Kidney glomerular epithelial cell (primary cell): ENCODE measurements around the gene TSHR.
"Not testable (repeated sequence)": the region's sequence is repeated elsewhere in the genome, so short reads cannot be mapped to it uniquely, and the experiment has no call there.

Experiments
- DNase-seq: peaks from one replicate; lab custom pipeline; 2025; lab: John Stamatoyannopoulos, UW

The TSHR gene

DNA sequence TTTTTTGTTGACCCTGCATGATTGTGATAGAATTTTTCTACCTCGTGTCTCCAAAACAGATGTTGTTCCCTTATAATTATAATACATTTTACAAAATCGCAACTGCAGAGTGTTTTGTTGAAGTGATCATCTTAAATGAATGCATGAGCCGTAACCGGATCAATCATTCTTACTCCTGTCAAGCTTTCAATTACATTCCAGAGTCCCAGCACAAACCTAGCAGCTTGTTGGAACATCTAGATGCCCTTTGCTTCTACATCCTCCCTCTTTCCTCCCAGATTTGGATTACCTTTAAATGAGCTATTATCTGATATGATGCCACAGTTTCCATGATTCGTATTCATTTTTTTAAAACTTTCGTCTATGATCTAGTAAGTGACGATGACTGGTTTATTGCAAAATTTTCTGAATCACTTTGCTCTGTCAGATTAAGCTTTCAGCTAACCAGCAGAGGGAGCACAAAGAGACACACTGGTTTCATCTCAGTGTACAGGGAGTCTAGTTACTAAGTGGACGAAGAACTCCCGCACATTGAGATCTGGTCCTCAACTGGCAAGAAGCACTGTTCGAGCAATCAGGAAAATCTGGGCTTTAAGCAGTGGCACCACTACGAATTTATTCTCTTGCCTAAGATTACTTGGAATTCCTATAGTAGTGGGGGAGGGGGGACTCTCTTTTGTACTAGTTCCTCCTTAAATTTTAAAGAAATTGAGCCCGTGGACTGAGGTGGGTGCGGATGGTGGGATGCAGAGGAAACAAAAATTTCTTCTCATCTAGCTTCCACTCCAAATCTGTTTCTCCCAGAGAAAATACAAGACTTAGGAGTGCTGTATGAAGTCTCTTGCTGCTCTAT lies 40.9 kb downstream of the TSHR start:
- peak; percentile 62 for DNase-seq

GRCh38 chr14:81001447-81001846 lies 46.0 kb downstream of the TSHR start:
- DNase-seq = no peak

- no peak for DNase-seq
Measured at GRCh38 chr14:81004575-81004974, 49.2 kb downstream of the TSHR start.

DNA sequence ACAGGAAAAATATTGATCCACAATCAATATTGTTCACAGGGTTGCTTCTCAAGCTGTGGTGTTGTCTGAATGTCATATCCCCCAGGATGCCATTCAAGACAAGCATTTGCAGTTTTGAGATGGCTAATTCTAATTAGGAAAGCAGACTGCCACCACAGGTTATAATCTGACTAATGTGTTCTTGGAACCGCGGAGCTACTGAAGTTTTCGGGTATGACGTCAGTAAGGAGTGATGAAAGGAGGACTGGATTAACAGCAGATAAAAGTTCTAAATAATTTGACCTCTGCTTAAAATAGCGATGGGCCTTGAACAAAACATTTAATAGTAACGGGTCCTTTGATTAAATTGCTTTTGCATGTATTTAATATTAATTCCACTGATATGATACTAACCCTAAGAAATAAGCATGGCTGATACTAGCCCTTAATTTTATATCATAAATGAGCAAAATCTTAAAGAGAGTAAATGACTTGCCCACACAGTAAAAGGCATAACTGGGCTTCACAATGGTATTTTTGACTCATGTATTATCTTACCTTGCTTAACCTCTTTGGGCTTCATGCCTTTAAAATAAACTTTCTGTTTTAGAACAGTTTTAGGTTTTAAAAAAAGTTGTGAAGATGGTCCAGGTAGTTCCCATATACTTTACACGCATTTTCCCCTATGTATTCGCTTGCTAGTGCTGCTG lies 50.3 kb downstream of the TSHR start:
- DNase-seq = no peak

GRCh38 chr14:81006266-81006665 lies 50.8 kb downstream of the TSHR start:
- DNase-seq = no peak

DNA sequence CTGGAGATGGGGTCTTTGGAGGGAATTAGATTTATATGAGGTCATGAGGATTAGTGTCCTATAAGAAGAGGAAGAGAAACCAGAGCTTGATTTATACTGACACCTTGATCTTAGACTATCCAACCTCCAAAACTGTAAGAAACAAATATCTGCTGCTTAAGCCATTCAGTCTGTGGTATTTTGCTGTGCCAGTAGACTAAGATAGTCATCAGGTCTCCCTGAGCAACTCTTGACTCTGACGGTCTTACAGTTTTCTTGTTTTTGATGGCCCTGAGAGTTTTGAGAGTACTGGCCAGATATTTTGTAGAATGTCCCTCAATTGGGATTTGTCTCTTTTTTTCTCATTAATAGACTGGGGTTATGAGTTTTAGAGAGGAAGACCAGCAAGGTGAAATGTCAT lies 51.7 kb downstream of the TSHR start:
- no peak for DNase-seq

GRCh38 chr14:81009346-81009745 lies 53.9 kb downstream of the TSHR start:
- DNase-seq = no peak

DNA sequence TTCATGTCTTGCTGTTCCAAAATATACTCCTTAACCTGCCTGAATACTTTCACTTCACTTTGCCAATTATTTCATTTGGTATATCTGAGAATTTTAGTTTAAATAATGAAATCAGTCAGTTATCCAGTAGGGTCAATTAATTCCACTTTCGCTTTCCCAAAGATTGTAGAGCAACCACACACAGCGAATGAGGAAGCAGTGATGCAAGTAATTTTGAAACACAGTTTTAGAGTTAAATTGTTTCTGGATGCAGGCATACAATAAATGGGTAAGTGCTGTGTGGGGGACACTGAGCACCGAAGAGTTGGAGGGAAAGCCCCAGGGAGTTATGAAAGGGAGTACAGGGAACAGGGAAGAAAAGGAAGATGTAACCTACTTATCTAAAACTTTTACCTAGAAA lies 62.8 kb downstream of the TSHR start:
- no peak for DNase-seq

GRCh38 chr14:81018684-81019083 lies 63.3 kb downstream of the TSHR start:
- DNase-seq = no peak

DNA sequence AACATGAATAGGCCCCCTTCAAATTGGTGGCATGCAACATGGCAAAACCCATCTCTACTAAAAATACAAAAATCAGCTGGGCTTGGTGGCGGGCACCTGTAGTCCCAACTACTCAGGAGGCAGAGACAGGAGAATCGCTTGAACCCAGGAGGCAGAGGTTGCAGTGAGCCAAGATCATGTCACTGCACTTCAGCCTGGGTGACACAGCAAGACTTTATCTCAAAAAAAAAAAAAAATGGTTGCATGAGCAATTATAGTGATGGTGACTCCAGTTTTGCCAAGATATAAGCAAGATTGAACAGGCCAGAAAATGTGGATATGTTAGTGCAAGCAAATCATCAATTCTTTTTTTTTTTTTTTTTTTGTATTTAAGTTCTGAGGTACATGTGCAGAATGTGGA lies 63.7 kb downstream of the TSHR start:
- not testable (repeated sequence) for DNase-seq

DNA sequence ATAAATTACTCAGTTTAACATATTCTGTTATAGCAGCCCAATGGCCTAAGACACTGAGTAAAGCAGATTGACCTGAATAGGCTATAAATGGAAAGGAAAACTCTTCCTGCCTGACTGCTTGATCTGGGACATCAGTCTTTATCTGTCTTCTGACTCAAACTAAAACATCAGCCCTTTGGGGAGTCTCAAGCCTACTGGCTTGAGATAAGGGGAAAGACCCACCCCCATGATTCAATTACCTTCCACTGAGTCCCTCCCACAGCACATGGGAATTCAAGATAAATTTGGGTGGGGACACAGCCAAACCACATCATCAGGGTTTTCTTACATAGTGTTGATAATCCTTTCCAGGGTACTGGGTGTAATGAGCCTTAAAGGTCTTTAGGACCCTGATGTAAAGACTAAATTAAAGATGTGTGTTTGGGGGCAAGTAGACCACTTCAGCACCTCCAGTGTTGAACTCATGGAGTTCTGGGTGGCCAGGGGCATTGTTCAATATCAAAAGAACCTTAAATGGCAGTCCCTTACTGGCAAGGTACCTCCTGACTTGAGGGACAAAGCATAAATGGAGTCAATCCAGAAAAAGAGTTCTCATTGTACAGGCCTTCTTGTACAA lies 67.8 kb downstream of the TSHR start:
- no peak for DNase-seq

DNA sequence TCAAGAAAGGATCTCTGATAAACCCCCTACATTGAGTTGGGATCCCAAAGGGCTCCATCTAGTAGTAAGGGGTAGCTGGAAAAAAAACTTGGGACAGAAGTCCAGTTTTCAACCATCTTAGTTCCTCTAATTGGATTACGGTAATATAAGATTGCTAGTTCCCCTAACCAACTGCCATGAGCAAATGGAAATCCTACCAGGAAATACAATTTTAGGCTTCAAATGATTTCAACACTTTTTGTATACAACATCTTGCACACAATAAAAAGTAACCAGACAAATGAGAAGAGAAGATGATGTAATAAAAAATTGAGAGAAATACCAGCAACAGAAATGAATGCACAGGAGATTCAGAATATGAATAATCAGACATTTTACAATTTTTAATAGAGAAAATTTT lies 73.0 kb downstream of the TSHR start:
- DNase-seq = no peak

DNA sequence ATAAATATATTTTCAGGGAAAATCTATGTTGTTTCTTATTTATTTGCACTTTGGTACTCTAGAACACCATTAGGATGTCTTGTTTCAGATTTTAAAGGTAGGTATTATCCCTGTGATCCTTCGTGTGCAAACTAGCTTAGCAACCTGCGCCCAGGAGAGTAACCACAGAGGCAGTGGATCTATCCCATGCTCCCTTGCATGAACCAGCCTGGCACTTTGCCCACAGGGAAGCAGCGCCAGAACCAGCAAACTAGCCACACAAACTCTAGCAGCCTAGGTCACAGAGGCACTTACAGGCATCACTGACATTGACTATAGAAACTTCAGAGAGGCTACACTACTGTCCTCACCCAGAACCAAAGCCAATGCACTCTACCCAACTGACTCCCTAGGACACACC lies 76.1 kb downstream of the TSHR start:
- DNase-seq = no peak

GRCh38 chr14:81033698-81034240 lies 78.3 kb downstream of the TSHR start:
- no peak for DNase-seq

- DNase-seq = no peak
Measured at GRCh38 chr14:81042438-81042837, 87.0 kb downstream of the TSHR start.

- DNase-seq = no peak
Measured at GRCh38 chr14:81051547-81051946, 96.1 kb downstream of the TSHR start.

DNA sequence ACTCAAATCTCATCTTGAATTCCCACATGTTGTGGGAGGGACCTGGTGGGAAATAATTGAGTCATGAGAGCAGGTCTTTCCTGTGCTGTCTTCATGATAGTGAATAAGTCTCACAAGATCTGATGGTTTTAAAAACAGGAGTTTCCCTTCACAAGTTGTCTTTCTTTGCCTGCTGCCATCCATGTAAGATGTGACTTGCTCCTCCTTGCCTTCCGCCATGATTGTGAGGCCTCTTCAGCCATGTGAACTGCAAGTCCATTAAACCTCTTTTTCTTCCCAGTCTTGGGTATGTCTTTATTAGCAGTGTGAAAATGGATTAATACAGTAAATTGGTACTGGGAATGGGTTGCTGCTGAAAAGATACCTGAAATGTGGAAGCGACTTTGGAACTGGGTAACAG lies 98.6 kb downstream of the TSHR start:
- not testable (repeated sequence) for DNase-seq

GRCh38 chr14:81055971-81056370 lies 100.5 kb downstream of the TSHR start:
- DNase-seq = no peak

- DNase-seq = no peak
Measured at GRCh38 chr14:81062380-81062779, 107.0 kb downstream of the TSHR start.

DNA sequence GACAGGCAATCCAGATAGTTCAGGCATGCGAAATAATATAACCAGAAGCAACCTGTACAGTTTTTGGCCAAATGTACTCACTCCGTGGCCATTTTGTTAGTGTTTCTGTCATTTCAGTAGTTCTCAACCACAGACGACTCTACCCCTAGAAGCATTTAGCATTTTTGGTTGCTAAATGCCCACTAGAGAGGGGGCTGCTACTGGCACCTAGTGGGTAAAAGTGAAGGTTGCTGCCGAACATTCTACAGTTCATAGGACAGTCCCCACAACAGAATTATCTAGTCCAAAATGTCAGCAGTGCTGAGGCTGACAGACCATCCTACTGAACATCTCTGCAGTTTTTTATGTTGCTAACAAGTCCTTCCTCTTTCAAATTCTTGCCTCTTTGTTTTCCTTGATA lies 107.4 kb downstream of the TSHR start:
- no peak for DNase-seq

GRCh38 chr14:81066672-81067071 lies 111.3 kb downstream of the TSHR start:
- no peak for DNase-seq

GRCh38 chr14:81067156-81067555 lies 111.7 kb downstream of the TSHR start:
- no peak for DNase-seq
